ENCODE results near the gene RUBCNL.

The RUBCNL gene

GRCh38 chr13:46303742-46304385 lies 83.2 kb downstream of the RUBCNL start:
- no peak for DNase-seq

GRCh38 chr13:46297361-46297811 lies 89.7 kb downstream of the RUBCNL start:
- DNase-seq = no peak

DNA sequence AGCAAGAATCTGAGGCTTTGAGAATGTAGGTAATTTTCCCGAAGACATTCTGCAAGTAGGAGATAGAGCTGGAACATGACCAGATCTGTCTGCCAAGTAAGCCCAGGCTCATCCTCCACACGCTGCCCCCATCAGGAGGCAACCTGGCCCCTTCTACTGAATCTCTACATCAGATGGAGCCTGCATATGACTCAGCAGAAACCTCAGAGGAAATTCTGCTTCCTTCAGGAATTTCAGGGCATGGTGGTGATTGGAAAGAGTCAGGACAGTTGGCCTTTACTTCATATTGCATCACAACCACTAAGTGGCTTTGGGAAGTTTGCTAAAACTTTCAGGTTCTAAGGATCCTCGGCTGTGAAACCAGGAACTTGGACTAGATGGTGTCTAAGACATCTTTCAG lies 90.1 kb downstream of the RUBCNL start:
- no peak for DNase-seq

GRCh38 chr13:46296115-46296822 lies 90.8 kb downstream of the RUBCNL start:
- no peak for DNase-seq

DNA sequence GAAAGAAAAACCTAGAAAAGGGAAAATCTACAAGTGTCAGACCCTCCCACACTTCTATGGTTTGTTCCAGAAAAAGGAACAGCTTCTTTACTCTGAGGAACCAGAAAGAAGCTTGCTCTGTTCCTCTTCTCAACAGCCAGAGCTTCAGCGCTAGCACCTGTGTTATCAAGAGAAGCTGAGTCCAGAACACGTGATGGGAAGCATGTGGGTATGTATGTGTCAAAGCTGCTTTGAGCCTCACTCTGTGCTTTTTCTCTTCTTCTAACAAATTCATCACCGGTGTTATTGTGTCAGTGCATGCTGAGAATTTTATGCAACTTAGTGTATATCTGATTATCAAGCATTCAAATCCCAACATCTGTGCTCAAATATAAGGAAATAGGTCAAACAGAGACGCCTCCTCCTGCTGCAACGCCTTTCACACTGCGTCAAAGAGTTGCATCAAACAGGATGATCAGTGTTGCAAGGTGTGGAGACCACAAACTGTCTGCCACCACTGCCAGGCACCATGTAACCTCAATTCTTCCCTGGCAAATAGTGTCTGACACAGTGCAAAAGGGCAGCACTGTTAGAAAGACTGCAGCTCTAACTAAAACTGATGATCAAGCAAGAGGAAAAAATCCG lies 91.4 kb downstream of the RUBCNL start:
- no peak for DNase-seq

DNA sequence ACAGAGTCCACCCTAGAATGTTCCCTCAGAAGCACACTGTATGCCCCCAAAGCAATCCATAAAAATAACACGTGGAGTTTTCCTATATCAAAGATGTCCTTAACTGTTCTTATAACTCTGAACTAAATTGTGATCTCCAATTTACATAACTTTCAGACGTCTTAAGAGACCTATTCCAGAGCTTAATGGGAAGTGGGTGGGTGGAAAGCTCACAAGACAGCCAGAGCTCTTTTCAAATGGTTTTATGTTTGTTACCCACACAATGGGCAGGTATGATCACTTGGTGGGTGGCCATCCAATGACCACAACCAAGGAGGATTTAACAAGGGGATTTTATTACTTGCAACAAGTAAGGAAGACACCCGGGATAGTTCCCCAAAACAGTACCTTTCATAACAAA lies 93.6 kb downstream of the RUBCNL start:
- no peak for DNase-seq
